GM23338 (cell line): ENCODE results near the gene UNC5A. TPM values are rescaled to one million over a fixed set of nuclear protein-coding genes. Genes with fewer than 3 reads are reported as not detected.
A peak's percentile ranks its signal among the peaks of the same experiment; 100 is the strongest.

ENCODE experiments used
- ATAC-seq: fragments of 200-7000 bp; cut with Tn5 transposase; 3 replicates; pipeline ENCODE4 v1.9.1; 2020
- DNase-seq: peaks from one replicate; pipeline ENCODE4 v3.0.0-alpha.2; 2015; ENCODE audit warnings: low spot score
- H2AFZ ChIP-seq: fragments of 200-600 bp; sonication (generic); 2 replicates; pipeline ENCODE4 v1.8.0; 2016; ENCODE audit warnings: antibody characterized with exemption, mild to moderate bottlenecking, moderate library complexity
- H3F3A ChIP-seq: fragments of 200-600 bp; sonication (generic); replicated peaks from 2 replicates; pipeline ENCODE4 v1.8.0; 2017; ENCODE audit warnings: antibody characterized with exemption, mixed run types, low read depth
- H3K27ac ChIP-seq: fragments of 200-600 bp; sonication (generic); 2 replicates; pipeline ENCODE4 v1.6.1; 2016; ENCODE audit warnings: low read depth
- H3K27me3 ChIP-seq: fragments of 200-600 bp; sonication (generic); 2 replicates; pipeline ENCODE4 v1.8.0; 2016; ENCODE audit warnings: mild to moderate bottlenecking, mixed run types, moderate library complexity; ENCODE audit not compliant: insufficient read depth
- H3K36me3 ChIP-seq: fragments of 200-600 bp; sonication (generic); 2 replicates; pipeline ENCODE4 v1.8.0; 2016; ENCODE audit warnings: mild to moderate bottlenecking; ENCODE audit not compliant: insufficient read depth
- H3K4me1 ChIP-seq: fragments of 200-600 bp; sonication (generic); 2 replicates; pipeline ENCODE4 v1.8.0; 2016; ENCODE audit warnings: mild to moderate bottlenecking, moderate library complexity; ENCODE audit not compliant: insufficient read depth
- H3K4me2 ChIP-seq: fragments of 200-600 bp; sonication (generic); 2 replicates; pipeline ENCODE4 v1.7.1; 2017; ENCODE audit warnings: mixed run types
- H3K4me3 ChIP-seq: fragments of 200-600 bp; sonication (generic); 2 replicates; pipeline ENCODE4 v1.6.1; 2016; ENCODE audit warnings: mixed run types
- H3K79me2 ChIP-seq: fragments of 200-600 bp; sonication (generic); replicated peaks from 2 replicates; pipeline ENCODE4 v1.8.0; 2017; ENCODE audit warnings: mild to moderate bottlenecking; ENCODE audit not compliant: insufficient read depth
- H3K9me2 ChIP-seq: fragments of 200-600 bp; sonication (generic); 2 replicates; pipeline ENCODE4 v1.8.0; 2017; ENCODE audit not compliant: insufficient read depth
- H4K20me1 ChIP-seq: fragments of 200-600 bp; sonication (generic); replicated peaks from 2 replicates; pipeline ENCODE4 v1.8.0; 2017; ENCODE audit warnings: mild to moderate bottlenecking; ENCODE audit not compliant: insufficient read depth
- H3K27ac Mint-ChIP-seq: 2 replicates; pipeline ENCODE4 v1.8.0; 2020; ENCODE audit warnings: inconsistent platforms, mild to moderate bottlenecking, moderate library complexity, mixed read lengths
- H3K27me3 Mint-ChIP-seq: 3 replicates; pipeline ENCODE4 v1.8.0; 2022; ENCODE audit warnings: low read depth, mild to moderate bottlenecking, moderate library complexity, mixed read lengths, inconsistent platforms; ENCODE audit not compliant: insufficient read depth, poor library complexity
- H3K36me3 Mint-ChIP-seq: 3 replicates; pipeline ENCODE4 v1.8.0; 2021; ENCODE audit warnings: low read depth, mild to moderate bottlenecking, inconsistent platforms, moderate library complexity, mixed read lengths
- H3K4me1 Mint-ChIP-seq: 3 replicates; pipeline ENCODE4 v1.8.0; 2020; ENCODE audit warnings: mild to moderate bottlenecking, inconsistent platforms, mixed read lengths
- H3K4me3 Mint-ChIP-seq: 3 replicates; pipeline ENCODE4 v1.8.0; 2021; ENCODE audit warnings: moderate library complexity, mild to moderate bottlenecking, inconsistent platforms, mixed read lengths
- H3K9me3 Mint-ChIP-seq: 3 replicates; pipeline ENCODE4 v1.8.0; 2020; ENCODE audit warnings: moderate library complexity, mild to moderate bottlenecking, inconsistent platforms, mixed read lengths
- CREB1 ChIP-seq: fragments of 250-450 bp; sonication (Bioruptor Pico); IDR thresholded peaks from 2 replicates; pipeline ENCODE4 v1.5.0; 2020; ENCODE audit warnings: low read depth, mild to moderate bottlenecking, moderate library complexity
- CTCF ChIP-seq, 2 experiments: fragments of 200-600 bp in 1 of 2; sonication (generic) in 1 of 2; conservative IDR thresholded peaks; 2 replicates each; pipeline versions ENCODE4 v1.5.1 to v1.6.1; 2016 to 2017; ENCODE audit warnings: antibody characterized with exemption in 2 of 2, low read depth in 2 of 2, mild to moderate bottlenecking in 2 of 2, moderate library complexity in 1 of 2
- ETS1 ChIP-seq: IDR thresholded peaks from 2 replicates; pipeline ENCODE4 v1.6.1; 2016; ENCODE audit warnings: antibody characterized with exemption
- EZH2 ChIP-seq: fragments of 200-600 bp; sonication (generic); IDR thresholded peaks from one replicate; pipeline ENCODE4 v1.8.0; 2017; ENCODE audit warnings: antibody characterized with exemption, mild to moderate bottlenecking, low read depth; ENCODE audit not compliant: unreplicated experiment
- EZH2phosphoT487 ChIP-seq: fragments of 200-600 bp; sonication (generic); IDR thresholded peaks from one replicate; pipeline ENCODE4 v1.8.1; 2018; ENCODE audit warnings: antibody characterized with exemption; ENCODE audit not compliant: unreplicated experiment
- JUNB ChIP-seq: IDR thresholded peaks from one replicate; pipeline ENCODE4 v1.6.1; 2016; ENCODE audit warnings: antibody characterized with exemption; ENCODE audit not compliant: unreplicated experiment
- STAT1 ChIP-seq: IDR thresholded peaks from one replicate; pipeline ENCODE4 v1.6.1; 2016; ENCODE audit warnings: antibody characterized with exemption; ENCODE audit not compliant: unreplicated experiment
- ZNF331 ChIP-seq: fragments of 250-450 bp; sonication (Bioruptor Pico); IDR thresholded peaks from 2 replicates; pipeline ENCODE4 v1.5.0; 2020; ENCODE audit warnings: low read depth, mild to moderate bottlenecking, moderate library complexity
- polyA plus RNA-seq: library from polyadenylated mRNA; unstranded; fragments of >200 nt; fragmentation: Nextera tagmentation; extraction: Ambion mirVana; gene quantifications from 2 replicates; pipeline ENCODE4 v1.2.1, GENCODE V29; 2016
- total RNA-seq: library from RNA; depleted of rRNA; stranded (reverse); fragments of >200 nt; shearing (Covaris generic); gene quantifications from 2 replicates; pipeline ENCODE4 v1.2.3, GENCODE V29; 2014
- TF ChIP-seq, protein P1 (sequence below): IDR thresholded peaks from one replicate; pipeline ENCODE4 v1.6.1; 2018; ENCODE audit warnings: antibody characterized with exemption; ENCODE audit not compliant: unreplicated experiment

Gene UNC5A
- total and polyA plus RNA-seq, 2 experiments from 2014 or later = 0.92 to 3.9 TPM

GRCh38 chr5:176761755-176762154, 48.6 kb upstream of the UNC5A start:
- peaks cover 7% of the 10 kb centered on the region; the same call in 1 of the 2 replicates for H3K4me1 ChIP-seq
- no peaks in the 10 kb centered on the region for H3K79me2 ChIP-seq
- Mint-ChIP-seq H3K4me1 (no peaks in the 10 kb centered on the region), H3K36me3 (no peaks in the 10 kb centered on the region), H3K27me3 (no peaks in the 10 kb centered on the region), H3K9me3 (peaks cover 7% of the 10 kb centered on the region; the same call in 2 of the 3 replicates), H3K27ac (no peak overlapping the region), H3K4me3 (no peak overlapping the region)
- no peak for TF ChIP-seq ZNF331
- no peak overlapping the region for H3K4me2 ChIP-seq
- no peaks in the 10 kb centered on the region for H3K36me3 ChIP-seq
- ATAC-seq = no peak
- no peaks in the 10 kb centered on the region for H3K27me3 ChIP-seq
- H3K4me3 ChIP-seq = no peak overlapping the region
- no peaks in the 10 kb centered on the region; the same call in 1 of the 2 replicates for H3K9me2 ChIP-seq
- H3F3A ChIP-seq = no peaks in the 10 kb centered on the region
- H2AFZ ChIP-seq = no peak overlapping the region
- no peak for DNase-seq
- H3K27ac ChIP-seq = no peak overlapping the region
- H4K20me1 ChIP-seq = no peaks in the 10 kb centered on the region

DNA sequence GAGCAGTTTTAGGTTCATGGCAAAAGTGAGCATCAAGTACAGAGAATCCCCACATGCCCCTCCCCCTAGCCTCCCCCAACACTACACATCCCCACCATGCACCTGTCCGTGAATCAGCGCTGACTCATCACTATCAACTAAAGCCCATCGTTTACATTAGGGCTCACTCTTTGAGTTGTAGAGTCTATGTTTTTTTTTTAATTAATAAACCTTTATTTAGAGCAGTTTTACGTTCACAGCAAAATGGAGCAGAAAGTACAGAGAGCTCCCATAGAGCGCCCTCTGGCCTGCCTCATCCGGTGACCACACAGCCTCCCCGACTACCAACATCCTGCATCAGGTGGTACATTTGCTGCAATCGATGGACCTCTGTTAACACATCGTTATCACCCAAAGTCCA, 47.9 kb upstream of the UNC5A start:
- H3K9me2 ChIP-seq = no peaks in the 10 kb centered on the region; the same call in 1 of the 2 replicates
- TF ChIP-seq JUNB = no peak
- TF ChIP-seq EZH2 = no peak
- TF ChIP-seq CTCF (conservative IDR thresholded peaks at IDR 0.05; ENCODE audit: low read depth in 2 of 2) = peak; percentile 23 to 46; a peak in 3 of 4 replicates
- no peak for TF ChIP-seq EZH2phosphoT487
- no peak for TF ChIP-seq ETS1
- TF ChIP-seq, protein P1, sequence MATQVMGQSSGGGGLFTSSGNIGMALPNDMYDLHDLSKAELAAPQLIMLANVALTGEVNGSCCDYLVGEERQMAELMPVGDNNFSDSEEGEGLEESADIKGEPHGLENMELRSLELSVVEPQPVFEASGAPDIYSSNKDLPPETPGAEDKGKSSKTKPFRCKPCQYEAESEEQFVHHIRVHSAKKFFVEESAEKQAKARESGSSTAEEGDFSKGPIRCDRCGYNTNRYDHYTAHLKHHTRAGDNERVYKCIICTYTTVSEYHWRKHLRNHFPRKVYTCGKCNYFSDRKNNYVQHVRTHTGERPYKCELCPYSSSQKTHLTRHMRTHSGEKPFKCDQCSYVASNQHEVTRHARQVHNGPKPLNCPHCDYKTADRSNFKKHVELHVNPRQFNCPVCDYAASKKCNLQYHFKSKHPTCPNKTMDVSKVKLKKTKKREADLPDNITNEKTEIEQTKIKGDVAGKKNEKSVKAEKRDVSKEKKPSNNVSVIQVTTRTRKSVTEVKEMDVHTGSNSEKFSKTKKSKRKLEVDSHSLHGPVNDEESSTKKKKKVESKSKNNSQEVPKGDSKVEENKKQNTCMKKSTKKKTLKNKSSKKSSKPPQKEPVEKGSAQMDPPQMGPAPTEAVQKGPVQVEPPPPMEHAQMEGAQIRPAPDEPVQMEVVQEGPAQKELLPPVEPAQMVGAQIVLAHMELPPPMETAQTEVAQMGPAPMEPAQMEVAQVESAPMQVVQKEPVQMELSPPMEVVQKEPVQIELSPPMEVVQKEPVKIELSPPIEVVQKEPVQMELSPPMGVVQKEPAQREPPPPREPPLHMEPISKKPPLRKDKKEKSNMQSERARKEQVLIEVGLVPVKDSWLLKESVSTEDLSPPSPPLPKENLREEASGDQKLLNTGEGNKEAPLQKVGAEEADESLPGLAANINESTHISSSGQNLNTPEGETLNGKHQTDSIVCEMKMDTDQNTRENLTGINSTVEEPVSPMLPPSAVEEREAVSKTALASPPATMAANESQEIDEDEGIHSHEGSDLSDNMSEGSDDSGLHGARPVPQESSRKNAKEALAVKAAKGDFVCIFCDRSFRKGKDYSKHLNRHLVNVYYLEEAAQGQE = no peak
- TF ChIP-seq STAT1 = no peak
- no peak for TF ChIP-seq CREB1 (CRISPR knock-in tag)
- Mint-ChIP-seq H3K4me1 (no peaks in the 10 kb centered on the region), H3K27me3 (no peaks in the 10 kb centered on the region), H3K36me3 (no peaks in the 10 kb centered on the region), H3K4me3 (no peak overlapping the region), H3K9me3 (peaks cover 7% of the 10 kb centered on the region; the same call in 2 of the 3 replicates), H3K27ac (no peak overlapping the region)
- H3K4me3 ChIP-seq = no peak overlapping the region
- H3K79me2 ChIP-seq = no peaks in the 10 kb centered on the region
- peak; percentile 50 for DNase-seq
- no peak overlapping the region for H2AFZ ChIP-seq
- H3K27me3 ChIP-seq = no peaks in the 10 kb centered on the region
- no peaks in the 10 kb centered on the region for H4K20me1 ChIP-seq
- ATAC-seq = peak; percentile 67
- H3F3A ChIP-seq = no peaks in the 10 kb centered on the region
- peaks cover 7% of the 10 kb centered on the region; the same call in 1 of the 2 replicates for H3K4me1 ChIP-seq
- H3K27ac ChIP-seq = no peak overlapping the region
- no peaks in the 10 kb centered on the region for H3K36me3 ChIP-seq
- no peak overlapping the region for H3K4me2 ChIP-seq
